Esophagus muscularis mucosa (tissue), 4 donors: Measurements from ENCODE around the gene INPP5A. TPM values are rescaled to one million over a fixed set of nuclear protein-coding genes. Genes with fewer than 3 reads are reported as not detected.

ENCODE experiments used
- DNase-seq: peaks from one replicate; pipeline ENCODE4 v3.0.0-alpha.2; 2017; ENCODE audit errors: extremely low spot score
- H3K27ac ChIP-seq, 4 donors: fragments of 200-600 bp; sonication (generic); replicated peaks in 1 of 4; 1 replicate in 3 of 4; 2 replicates in 1 of 4; pipeline ENCODE4 v1.5.1; 2016 to 2019; ENCODE audit warnings: mild to moderate bottlenecking in 1 of 4
- H3K27me3 ChIP-seq, 4 donors: fragments of 200-600 bp; sonication (generic); one replicate each; pipeline versions ENCODE4 v1.5.1 to v1.6.0; 2016 to 2019
- H3K36me3 ChIP-seq, 4 donors: fragments of 200-600 bp; sonication (generic); one replicate each; pipeline ENCODE4 v1.5.1; 2016 to 2019
- H3K4me1 ChIP-seq, 4 donors: fragments of 200-600 bp; sonication (generic); one replicate each; pipeline ENCODE4 v1.5.1; 2016 to 2019
- H3K4me3 ChIP-seq, 4 donors: fragments of 200-600 bp; sonication (generic); 1 replicate in 2 of 4; 2 replicates in 2 of 4; pipeline ENCODE4 v1.5.1; 2016 to 2019; ENCODE audit warnings: mild to moderate bottlenecking in 4 of 4, moderate library complexity in 1 of 4
- H3K9me3 ChIP-seq, 4 donors: fragments of 200-600 bp; sonication (generic); 1 replicate in 3 of 4; 2 replicates in 1 of 4; pipeline ENCODE4 v1.5.1; 2016 to 2019
- CTCF ChIP-seq, 3 experiments: fragments of 200-600 bp in 2 of 3; fragments of 450-650 bp in 1 of 3; sonication (generic) in 2 of 3; IDR thresholded peaks; one replicate each; pipeline ENCODE4 v1.5.1; 2017 to 2019; ENCODE audit warnings: antibody characterized with exemption in 3 of 3, mild to moderate bottlenecking in 2 of 3, moderate library complexity in 1 of 3
- EP300 ChIP-seq: sonication (generic); formaldehyde crosslinking; IDR thresholded peaks from one replicate; pipeline ENCODE4 v1.6.1; 2017; ENCODE audit warnings: antibody characterized with exemption
- POLR2A ChIP-seq: fragments of 450-650 bp; IDR thresholded peaks from one replicate; pipeline ENCODE4 v1.6.1; 2017; ENCODE audit warnings: antibody characterized with exemption, moderate library complexity, mild to moderate bottlenecking, low read depth
- POLR2AphosphoS5 ChIP-seq, 2 donors: sonication (generic); formaldehyde crosslinking; IDR thresholded peaks; one replicate each; pipeline ENCODE4 v1.6.1; 2017; ENCODE audit warnings: antibody characterized with exemption in 2 of 2
- WGBS: methylation state at CpG from one replicate; pipeline ENCODE4 v1.1.5; 2018; 5-methylcytosine and 5-hydroxymethylcytosine counted together
- intact Hi-C: fragments of 100-400 bp; cut with DNase I; formaldehyde crosslinking; loops from one replicate; pipeline ENCODE4 v1.15.1; 2023
- total RNA-seq, 4 donors: library from RNA; depleted of rRNA; stranded (reverse); fragments of >200 nt; gene quantifications; one replicate each; pipeline versions ENCODE4 v1.1.0 to v1.2.1, GENCODE V29; 2016

INPP5A gene
- total RNA-seq, 4 donors from 2014 or later, result 234 to 301 (median 245) TPM

GRCh38 chr10:132707121-132707775, 169.7 kb downstream of the INPP5A start:
- Histone ChIP-seq H3K27ac (no peak overlapping the region), H3K36me3 (peaks cover 17 to 82% (median 65%) of the 10 kb centered on the region in 4 donors), H3K4me3 (no peak overlapping the region), H3K27me3 (no peaks in the 10 kb centered on the region), H3K9me3 (peaks cover 0 to 17% (median 9%) of the 10 kb centered on the region in 4 donors), H3K4me1 (peaks cover 0 to 5% (median 0%) of the 10 kb centered on the region in 4 donors)
- intact Hi-C loops, result no loop called here
- TF ChIP-seq POLR2A (no peak), EP300 (no peak), POLR2AphosphoS5 (IDR thresholded peaks at IDR 0.05) (no peak), CTCF (IDR thresholded peaks at IDR 0.05) (no peak)
- DNase-seq, result no peak
- 97% methylated on average over 14 of the region's 14 CpGs for WGBS

- Histone ChIP-seq H3K36me3 (peaks cover 17 to 84% (median 64%) of the 10 kb centered on the region in 4 donors), H3K9me3 (peaks cover 0 to 17% (median 9%) of the 10 kb centered on the region in 4 donors), H3K4me3 (no peak overlapping the region), H3K27me3 (no peaks in the 10 kb centered on the region), H3K4me1 (peaks cover 0 to 5% (median 0%) of the 10 kb centered on the region in 4 donors), H3K27ac (no peak overlapping the region)
- no peak for DNase-seq
- intact Hi-C loops, result no loop called here
- TF ChIP-seq CTCF (IDR thresholded peaks at IDR 0.05), result no peak
- no peak for TF ChIP-seq EP300
- TF ChIP-seq POLR2A, result no peak
- TF ChIP-seq POLR2AphosphoS5 (IDR thresholded peaks at IDR 0.05), result no peak
- 95% methylated on average over 15 of the region's 15 CpGs for WGBS
Observed at GRCh38 chr10:132707776-132708171, 170.2 kb downstream of the INPP5A start.

- peaks cover 0 to 6% (median 3%) of the 10 kb centered on the region in 4 donors for H3K4me1 ChIP-seq
- 96% methylated on average over 8 of the region's 15 CpGs for WGBS
- DNase-seq, result no peak
- H3K27me3 ChIP-seq, result no peaks in the 10 kb centered on the region
- H3K9me3 ChIP-seq, result peaks cover 0 to 17% (median 9%) of the 10 kb centered on the region in 4 donors
- TF ChIP-seq POLR2A (no peak), EP300 (no peak), CTCF (IDR thresholded peaks at IDR 0.05) (no peak), POLR2AphosphoS5 (IDR thresholded peaks at IDR 0.05) (no peak)
- H3K36me3 ChIP-seq, result peaks cover 20 to 84% (median 64%) of the 10 kb centered on the region in 4 donors
- intact Hi-C loops, result no loop called here
- no peak overlapping the region for H3K4me3 ChIP-seq
- no peak overlapping the region for H3K27ac ChIP-seq
Observed at GRCh38 chr10:132708441-132708840, 170.9 kb downstream of the INPP5A start.

- Histone ChIP-seq H3K4me3 (no peak overlapping the region), H3K36me3 (peaks cover 25 to 88% (median 69%) of the 10 kb centered on the region in 4 donors), H3K4me1 (peaks cover 0 to 10% (median 8%) of the 10 kb centered on the region in 4 donors), H3K27me3 (no peaks in the 10 kb centered on the region), H3K27ac (no peak overlapping the region), H3K9me3 (peaks cover 0 to 17% (median 9%) of the 10 kb centered on the region in 4 donors)
- 85% methylated on average over 3 of the region's 4 CpGs for WGBS
- intact Hi-C loops, result no loop called here
- DNase-seq, result no peak
- TF ChIP-seq EP300 (no peak), CTCF (IDR thresholded peaks at IDR 0.05) (no peak), POLR2A (no peak), POLR2AphosphoS5 (IDR thresholded peaks at IDR 0.05) (no peak)
Observed at GRCh38 chr10:132708936-132709335, 171.3 kb downstream of the INPP5A start.
